Measurements from ENCODE around the gene SON.

GRCh38 chr21:33558777-33559421 is 16.1 kb downstream of the SON start:
- TF ChIP-seq CTCF (conservative IDR thresholded peaks at IDR 0.05; ENCODE audit: low read depth, low read length) (no peak), FOS (IDR thresholded peaks at IDR 0.05; ENCODE audit: low read depth, low read length) (no peak), RFX5 (IDR thresholded peaks at IDR 0.05; ENCODE audit: low read depth, low read length) (no peak), NFE2L2 (IDR thresholded peaks at IDR 0.05; ENCODE audit: low read depth, low read length) (no peak), CEBPB (IDR thresholded peaks at IDR 0.05; ENCODE audit: low read depth, low read length) (peak; percentile 82), ELK1 (IDR thresholded peaks at IDR 0.05; ENCODE audit: borderline replicate concordance, low read depth, low read length) (no peak)

Data from IMR-90 (cell line).